ENCODE results near the gene TMPRSS6.
A peak's percentile ranks its signal among the peaks of the same experiment; 100 is the strongest.

The TMPRSS6 gene

GRCh38 chr22:37082251-37082873 lies 27.2 kb downstream of the TMPRSS6 start:
- no peak for DNase-seq (ENCODE audit: low read depth)
- H3K4me3 ChIP-seq (ENCODE audit: low read length) = no peak overlapping the region
- TF ChIP-seq CTCF (conservative IDR thresholded peaks at IDR 0.05; ENCODE audit: low read depth, low read length) = no peak

GRCh38 chr22:37080838-37081237 lies 28.7 kb downstream of the TMPRSS6 start:
- H3K4me3 ChIP-seq (ENCODE audit: low read length) = no peak overlapping the region
- DNase-seq (ENCODE audit: low read depth) = no peak
- no peak for TF ChIP-seq CTCF (conservative IDR thresholded peaks at IDR 0.05; ENCODE audit: low read depth, low read length)

- no peak for DNase-seq (ENCODE audit: low read depth)
- no peak for TF ChIP-seq CTCF (conservative IDR thresholded peaks at IDR 0.05; ENCODE audit: low read depth, low read length)
- H3K4me3 ChIP-seq (ENCODE audit: low read length) = no peak overlapping the region
Observed at GRCh38 chr22:37080438-37080837, 29.1 kb downstream of the TMPRSS6 start.

GRCh38 chr22:37079668-37080171 lies 29.8 kb downstream of the TMPRSS6 start:
- TF ChIP-seq CTCF (conservative IDR thresholded peaks at IDR 0.05; ENCODE audit: low read depth, low read length) = no peak
- no peak for DNase-seq (ENCODE audit: low read depth)
- no peak overlapping the region for H3K4me3 ChIP-seq (ENCODE audit: low read length)

GRCh38 chr22:37079158-37079557 lies 30.4 kb downstream of the TMPRSS6 start:
- no peak for DNase-seq (ENCODE audit: low read depth)
- no peak for TF ChIP-seq CTCF (conservative IDR thresholded peaks at IDR 0.05; ENCODE audit: low read depth, low read length)
- H3K4me3 ChIP-seq (ENCODE audit: low read length) = no peak overlapping the region

GRCh38 chr22:37077802-37078448 lies 31.6 kb downstream of the TMPRSS6 start:
- DNase-seq (ENCODE audit: low read depth) = no peak
- peak; percentile 99 for TF ChIP-seq CTCF (conservative IDR thresholded peaks at IDR 0.05; ENCODE audit: low read depth, low read length)
- H3K4me3 ChIP-seq (ENCODE audit: low read length) = no peak overlapping the region
